ENCODE data around the gene NDUFA5.

NDUFA5 gene

DNA sequence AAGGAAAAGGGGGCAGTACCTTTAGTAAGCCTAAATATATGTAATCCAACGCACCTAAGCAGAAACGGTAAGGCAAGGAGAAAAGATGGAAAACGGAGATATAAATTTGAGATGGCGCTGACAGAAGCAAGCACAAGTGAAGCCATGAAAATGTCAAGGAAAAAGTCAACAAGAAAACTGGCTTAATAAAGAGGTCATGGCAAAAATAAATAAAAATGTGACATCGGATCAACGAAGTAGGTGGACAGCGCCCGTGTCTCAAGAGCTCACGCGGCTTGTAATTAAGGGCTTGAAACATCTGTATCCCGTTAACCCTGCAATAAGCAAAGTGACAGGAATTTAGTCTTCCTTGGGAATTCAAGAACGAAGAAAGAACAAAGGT lies 611 bp downstream of the NDUFA5 start (continued):
- TF ChIP-seq ZNF560 (tag by site-specific recombination; IDR thresholded peaks at IDR 0.05; ENCODE audit: borderline replicate concordance): no peak
- TF ChIP-seq ZBTB20 (tag by site-specific recombination; IDR thresholded peaks at IDR 0.05): peak; percentile 62; the same call in 1 of the 2 replicates
- TF ChIP-seq, protein P1, sequence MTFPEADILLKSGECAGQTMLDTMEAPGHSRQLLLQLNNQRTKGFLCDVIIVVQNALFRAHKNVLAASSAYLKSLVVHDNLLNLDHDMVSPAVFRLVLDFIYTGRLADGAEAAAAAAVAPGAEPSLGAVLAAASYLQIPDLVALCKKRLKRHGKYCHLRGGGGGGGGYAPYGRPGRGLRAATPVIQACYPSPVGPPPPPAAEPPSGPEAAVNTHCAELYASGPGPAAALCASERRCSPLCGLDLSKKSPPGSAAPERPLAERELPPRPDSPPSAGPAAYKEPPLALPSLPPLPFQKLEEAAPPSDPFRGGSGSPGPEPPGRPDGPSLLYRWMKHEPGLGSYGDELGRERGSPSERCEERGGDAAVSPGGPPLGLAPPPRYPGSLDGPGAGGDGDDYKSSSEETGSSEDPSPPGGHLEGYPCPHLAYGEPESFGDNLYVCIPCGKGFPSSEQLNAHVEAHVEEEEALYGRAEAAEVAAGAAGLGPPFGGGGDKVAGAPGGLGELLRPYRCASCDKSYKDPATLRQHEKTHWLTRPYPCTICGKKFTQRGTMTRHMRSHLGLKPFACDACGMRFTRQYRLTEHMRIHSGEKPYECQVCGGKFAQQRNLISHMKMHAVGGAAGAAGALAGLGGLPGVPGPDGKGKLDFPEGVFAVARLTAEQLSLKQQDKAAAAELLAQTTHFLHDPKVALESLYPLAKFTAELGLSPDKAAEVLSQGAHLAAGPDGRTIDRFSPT (tag by site-specific recombination; IDR thresholded peaks at IDR 0.05): no peak
- no peak for TF ChIP-seq ZNF610 (tag by site-specific recombination; IDR thresholded peaks at IDR 0.05; ENCODE audit: borderline replicate concordance)
- no peak for TF ChIP-seq ZNF621 (tag by site-specific recombination; IDR thresholded peaks at IDR 0.05)
- no peak for TF ChIP-seq ZNF114 (tag by site-specific recombination; IDR thresholded peaks at IDR 0.05)
- no peak for TF ChIP-seq ZNF600 (tag by site-specific recombination; IDR thresholded peaks at IDR 0.05)
- TF ChIP-seq ZNF777 (tag by site-specific recombination; IDR thresholded peaks at IDR 0.05; ENCODE audit: borderline replicate concordance): no peak
- no peak for TF ChIP-seq ZNF571 (tag by site-specific recombination; IDR thresholded peaks at IDR 0.05)
- TF ChIP-seq ZNF132 (tag by site-specific recombination; IDR thresholded peaks at IDR 0.05; ENCODE audit: borderline replicate concordance): no peak
- TF ChIP-seq, protein P2, sequence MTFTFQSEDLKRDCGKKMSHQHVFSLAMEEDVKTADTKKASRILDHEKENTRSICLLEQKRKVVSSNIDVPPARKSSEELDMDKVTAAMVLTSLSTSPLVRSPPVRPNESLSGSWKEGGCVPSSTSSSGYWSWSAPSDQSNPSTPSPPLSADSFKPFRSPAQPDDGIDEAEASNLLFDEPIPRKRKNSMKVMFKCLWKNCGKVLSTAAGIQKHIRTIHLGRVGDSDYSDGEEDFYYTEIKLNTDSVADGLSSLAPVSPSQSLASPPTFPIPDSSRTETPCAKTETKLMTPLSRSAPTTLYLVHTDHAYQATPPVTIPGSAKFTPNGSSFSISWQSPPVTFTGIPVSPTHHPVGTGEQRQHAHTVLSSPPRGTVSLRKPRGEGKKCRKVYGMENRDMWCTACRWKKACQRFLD (tag by site-specific recombination; IDR thresholded peaks at IDR 0.05): no peak
- TF ChIP-seq ZNF510 (tag by site-specific recombination; IDR thresholded peaks at IDR 0.05; ENCODE audit: insufficient replicate concordance): no peak
- no peak for TF ChIP-seq ZNF776 (tag by site-specific recombination; IDR thresholded peaks at IDR 0.05; ENCODE audit: borderline replicate concordance)
- no peak for TF ChIP-seq ZNF624 (tag by site-specific recombination; IDR thresholded peaks at IDR 0.05)
- TF ChIP-seq PRDM1 (tag by site-specific recombination; IDR thresholded peaks at IDR 0.05): 0 out of 2 replicates have a peak, but pooled peaks have one; percentile 12
- TF ChIP-seq ZNF335 (tag by site-specific recombination; conservative IDR thresholded peaks at IDR 0.05): peak; percentile 38
- TF ChIP-seq OVOL3 (tag by site-specific recombination; IDR thresholded peaks at IDR 0.05): no peak
- TF ChIP-seq, protein P3, sequence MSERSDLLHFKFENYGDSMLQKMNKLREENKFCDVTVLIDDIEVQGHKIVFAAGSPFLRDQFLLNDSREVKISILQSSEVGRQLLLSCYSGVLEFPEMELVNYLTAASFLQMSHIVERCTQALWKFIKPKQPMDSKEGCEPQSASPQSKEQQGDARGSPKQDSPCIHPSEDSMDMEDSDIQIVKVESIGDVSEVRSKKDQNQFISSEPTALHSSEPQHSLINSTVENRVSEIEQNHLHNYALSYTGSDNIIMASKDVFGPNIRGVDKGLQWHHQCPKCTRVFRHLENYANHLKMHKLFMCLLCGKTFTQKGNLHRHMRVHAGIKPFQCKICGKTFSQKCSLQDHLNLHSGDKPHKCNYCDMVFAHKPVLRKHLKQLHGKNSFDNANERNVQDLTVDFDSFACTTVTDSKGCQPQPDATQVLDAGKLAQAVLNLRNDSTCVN (tag by site-specific recombination; optimal IDR thresholded peaks at IDR 0.05): no peak
- TF ChIP-seq ZNF660 (tag by site-specific recombination; IDR thresholded peaks at IDR 0.05): no peak
- TF ChIP-seq, protein P4, sequence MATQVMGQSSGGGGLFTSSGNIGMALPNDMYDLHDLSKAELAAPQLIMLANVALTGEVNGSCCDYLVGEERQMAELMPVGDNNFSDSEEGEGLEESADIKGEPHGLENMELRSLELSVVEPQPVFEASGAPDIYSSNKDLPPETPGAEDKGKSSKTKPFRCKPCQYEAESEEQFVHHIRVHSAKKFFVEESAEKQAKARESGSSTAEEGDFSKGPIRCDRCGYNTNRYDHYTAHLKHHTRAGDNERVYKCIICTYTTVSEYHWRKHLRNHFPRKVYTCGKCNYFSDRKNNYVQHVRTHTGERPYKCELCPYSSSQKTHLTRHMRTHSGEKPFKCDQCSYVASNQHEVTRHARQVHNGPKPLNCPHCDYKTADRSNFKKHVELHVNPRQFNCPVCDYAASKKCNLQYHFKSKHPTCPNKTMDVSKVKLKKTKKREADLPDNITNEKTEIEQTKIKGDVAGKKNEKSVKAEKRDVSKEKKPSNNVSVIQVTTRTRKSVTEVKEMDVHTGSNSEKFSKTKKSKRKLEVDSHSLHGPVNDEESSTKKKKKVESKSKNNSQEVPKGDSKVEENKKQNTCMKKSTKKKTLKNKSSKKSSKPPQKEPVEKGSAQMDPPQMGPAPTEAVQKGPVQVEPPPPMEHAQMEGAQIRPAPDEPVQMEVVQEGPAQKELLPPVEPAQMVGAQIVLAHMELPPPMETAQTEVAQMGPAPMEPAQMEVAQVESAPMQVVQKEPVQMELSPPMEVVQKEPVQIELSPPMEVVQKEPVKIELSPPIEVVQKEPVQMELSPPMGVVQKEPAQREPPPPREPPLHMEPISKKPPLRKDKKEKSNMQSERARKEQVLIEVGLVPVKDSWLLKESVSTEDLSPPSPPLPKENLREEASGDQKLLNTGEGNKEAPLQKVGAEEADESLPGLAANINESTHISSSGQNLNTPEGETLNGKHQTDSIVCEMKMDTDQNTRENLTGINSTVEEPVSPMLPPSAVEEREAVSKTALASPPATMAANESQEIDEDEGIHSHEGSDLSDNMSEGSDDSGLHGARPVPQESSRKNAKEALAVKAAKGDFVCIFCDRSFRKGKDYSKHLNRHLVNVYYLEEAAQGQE (tag by site-specific recombination; IDR thresholded peaks at IDR 0.05): peak; percentile 76

DNA sequence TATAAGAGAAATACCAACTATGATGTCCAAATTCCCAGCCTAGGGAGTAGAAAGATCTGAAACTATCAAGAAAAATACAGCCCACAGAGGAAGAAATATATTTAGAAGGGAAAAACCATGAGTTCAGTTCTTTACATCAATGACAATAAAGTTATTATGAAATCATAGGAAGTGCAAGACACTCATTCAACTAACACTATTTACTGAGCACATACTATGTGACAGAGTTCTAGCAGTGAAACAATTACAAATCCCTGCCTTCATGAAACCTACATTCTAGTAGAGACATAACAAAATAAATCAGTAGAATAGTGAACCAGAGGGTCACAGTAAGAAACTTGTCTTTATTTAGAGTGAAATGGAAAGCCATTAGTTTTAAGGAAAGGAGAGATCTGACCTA lies 2.1 kb downstream of the NDUFA5 start:
- Histone ChIP-seq H3K9me3 (ENCODE audit: control insufficient read depth, insufficient read depth, low read depth, low read length) (no peaks in the 10 kb centered on the region), H3K4me3 (ENCODE audit: low read depth, low read length) (no peak overlapping the region), H3K27ac (ENCODE audit: extremely low read depth, low read depth, low read length) (no peak overlapping the region), H3K36me3 (ENCODE audit: control insufficient read depth in 2 of 2, insufficient read depth in 1 of 2, low read length in 2 of 2) (peaks cover 0 to 29% of the 10 kb centered on the region in 2 experiments; a peak in 1 of 3 replicates), H3K4me1 (ENCODE audit: control insufficient read depth, insufficient read depth, low read length) (no peaks in the 10 kb centered on the region)
- ChIA-PET CTCF (no interaction called here), POLR2A (no interaction called here)
- TF ChIP-seq ZNF843 (tag by site-specific recombination; IDR thresholded peaks at IDR 0.05) (no peak), ZNF664 (tag by site-specific recombination; IDR thresholded peaks at IDR 0.05) (peak; percentile 96)

Data from HEK293 (cell line).